Measurements from ENCODE around the gene PLAAT2. TPM values are rescaled to one million over a fixed set of nuclear protein-coding genes. Genes with fewer than 3 reads are reported as not detected.
"Not testable (repeated sequence)": the region's sequence is repeated elsewhere in the genome, so short reads cannot be mapped to it uniquely, and the experiment has no call there.

Gene PLAAT2
- total RNA-seq, 1 donor = not detected

DNA sequence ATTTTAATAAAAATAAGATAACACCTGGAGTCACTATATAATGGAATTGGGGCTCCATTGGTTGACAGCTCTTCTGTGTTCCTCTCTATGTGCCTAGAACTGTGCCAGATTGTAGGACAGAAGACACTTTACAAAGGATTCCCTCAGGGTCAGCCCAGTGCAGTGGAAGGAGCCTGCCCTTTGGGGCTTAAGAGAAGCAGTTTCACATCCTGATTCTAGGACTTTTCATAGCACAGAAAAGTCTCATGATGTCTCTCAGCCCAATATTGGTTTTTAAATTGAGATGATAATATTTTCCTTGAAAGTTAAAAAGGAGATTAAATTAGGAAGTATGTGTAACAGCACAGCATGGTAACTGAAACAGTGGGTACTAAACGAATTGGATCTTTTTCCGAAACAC, 19.5 kb downstream of the PLAAT2 start:
- Histone ChIP-seq H3K4me3 (ENCODE audit: low read length) (no peak overlapping the region), H3K27me3 (ENCODE audit: insufficient read depth, low read length) (no peaks in the 10 kb centered on the region), H3K4me1 (ENCODE audit: insufficient read depth, low read length) (peaks cover 8% of the 10 kb centered on the region), H3K9me3 (ENCODE audit: low read depth, low read length) (no peaks in the 10 kb centered on the region)

DNA sequence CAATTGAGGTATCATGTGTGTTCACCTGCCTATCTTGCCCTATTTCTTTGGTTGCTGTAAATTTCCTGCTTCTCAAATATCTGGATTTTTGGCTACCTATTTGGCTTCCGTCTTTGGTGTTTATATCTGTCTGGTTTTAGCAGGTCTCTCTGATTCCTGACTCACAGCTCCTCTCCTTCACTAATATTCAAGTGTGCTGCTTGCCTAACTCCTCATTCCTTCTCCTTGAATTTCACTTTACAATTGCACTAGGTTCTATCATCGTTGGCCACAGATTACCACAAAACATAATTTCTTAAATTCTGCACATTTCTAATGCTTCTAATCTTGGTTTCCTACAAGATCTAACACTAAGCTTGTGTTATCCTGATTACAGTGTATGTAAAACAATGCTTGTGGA, 20.7 kb downstream of the PLAAT2 start:
- peaks cover 20% of the 10 kb centered on the region for H3K4me1 ChIP-seq (ENCODE audit: insufficient read depth, low read length)
- not testable (repeated sequence) for H3K27me3 ChIP-seq (ENCODE audit: insufficient read depth, low read length); H3K9me3 ChIP-seq (ENCODE audit: low read depth, low read length); H3K4me3 ChIP-seq (ENCODE audit: low read length)

DNA sequence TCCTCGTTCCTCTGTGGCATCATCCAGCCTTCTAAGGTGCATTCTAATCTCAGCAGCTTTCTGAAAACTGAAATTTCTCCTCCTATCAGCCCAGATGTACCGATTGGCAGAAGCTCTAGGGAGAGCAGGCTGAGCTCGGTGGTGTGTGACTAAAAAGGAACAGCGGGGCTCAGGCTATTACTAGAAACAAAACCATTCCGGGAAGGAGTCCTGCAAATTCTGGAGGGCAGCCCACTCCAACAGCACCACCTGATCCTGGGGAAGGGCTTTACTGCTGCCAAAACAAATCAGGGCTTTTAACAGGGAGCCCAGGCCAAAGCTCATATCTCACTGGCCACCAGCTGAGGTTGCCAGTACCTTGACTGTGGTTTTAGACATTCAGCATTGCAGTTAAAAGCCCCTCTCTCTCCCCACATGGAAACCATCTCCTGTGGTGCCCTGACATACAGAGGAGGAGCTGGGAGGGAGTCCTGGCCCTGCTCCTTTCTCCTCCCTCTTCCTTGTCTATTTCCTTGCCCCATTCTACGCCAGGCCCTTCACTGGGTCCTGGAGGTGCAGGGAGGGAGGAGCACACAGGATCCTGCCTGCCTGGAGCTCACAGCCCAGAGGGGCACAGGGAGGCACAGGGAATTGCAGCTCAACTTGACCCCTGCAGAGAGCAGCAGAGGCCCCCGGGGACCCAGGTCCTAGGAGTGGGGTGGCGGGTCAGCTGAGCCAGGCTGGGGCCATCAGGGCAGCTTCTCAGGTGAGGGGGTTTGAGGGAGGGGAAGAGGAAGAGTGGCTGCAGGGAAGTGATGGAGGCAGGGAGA, 25.7 kb downstream of the PLAAT2 start:
- H3K27me3 ChIP-seq (ENCODE audit: insufficient read depth, low read length) = no peaks in the 10 kb centered on the region
- no peaks in the 10 kb centered on the region for H3K9me3 ChIP-seq (ENCODE audit: low read depth, low read length)
- peak overlapping the region; percentile 76 for H3K4me3 ChIP-seq (ENCODE audit: low read length)
- peaks cover 69% of the 10 kb centered on the region for H3K4me1 ChIP-seq (ENCODE audit: insufficient read depth, low read length)

DNA sequence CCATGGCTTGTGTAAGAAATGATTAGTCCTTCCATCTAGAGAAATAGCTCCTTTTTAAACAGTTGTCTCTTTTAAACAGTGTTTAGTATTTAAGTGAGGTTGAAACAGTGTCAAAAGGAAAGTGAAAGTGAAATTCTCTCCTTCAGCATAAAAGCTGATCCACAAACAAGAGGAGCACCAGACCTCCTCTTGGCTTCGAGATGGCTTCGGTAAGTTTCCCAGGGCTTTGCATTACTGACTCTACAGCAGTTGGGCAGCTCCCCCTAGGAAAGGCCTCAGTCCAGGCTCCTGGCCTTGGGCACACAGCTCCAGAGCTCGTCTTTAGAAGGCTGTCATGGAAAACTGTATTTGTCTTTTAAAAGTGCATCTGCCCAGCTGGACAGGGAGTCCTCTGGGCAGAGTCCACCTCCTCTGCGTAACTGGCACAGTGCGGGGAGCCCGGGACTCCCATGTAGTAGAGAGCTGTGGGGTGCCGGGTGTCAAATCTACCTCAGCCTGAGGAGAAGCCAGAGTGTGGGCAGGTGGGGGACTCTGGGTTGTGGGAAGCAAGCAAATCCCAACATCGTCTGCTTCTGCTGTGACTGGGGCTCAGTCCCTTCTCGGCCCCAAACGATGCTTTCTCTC, 26.4 kb downstream of the PLAAT2 start, which contains the start of gene PLAAT4:
Gene PLAAT4, plus strand, starts transcription at position 140 of the 624 bp plus-strand sequence. Its CDS starts 61 bp downstream, at position 201.
- Histone ChIP-seq H3K4me1 (ENCODE audit: insufficient read depth, low read length) (peaks cover 76% of the 10 kb centered on the region), H3K9me3 (ENCODE audit: low read depth, low read length) (no peaks in the 10 kb centered on the region), H3K4me3 (ENCODE audit: low read length) (peak within 1 kb of the TSS; percentile 76), H3K27me3 (ENCODE audit: insufficient read depth, low read length) (no peaks in the 10 kb centered on the region)

DNA sequence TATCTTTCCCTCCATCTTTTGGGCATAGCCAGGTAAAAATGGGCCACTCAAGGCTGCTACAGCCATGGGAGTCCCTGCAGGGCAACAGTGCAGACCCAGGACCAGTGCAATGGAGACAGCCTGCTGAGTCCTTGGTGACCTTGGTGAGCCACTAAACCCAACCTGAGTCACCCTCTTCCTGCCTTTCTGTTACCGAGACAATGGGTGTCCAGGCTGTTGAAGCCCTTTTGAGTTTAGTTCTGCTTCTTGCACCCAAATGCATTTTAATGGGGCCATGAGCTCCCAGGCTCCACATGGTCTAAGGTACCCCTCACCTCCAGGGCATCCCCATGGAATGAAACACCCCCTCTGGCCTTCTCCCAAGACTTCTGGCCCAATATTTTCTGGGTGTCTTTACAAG, 27.4 kb downstream of the PLAAT2 start:
- H3K4me1 ChIP-seq (ENCODE audit: insufficient read depth, low read length) = peaks cover 85% of the 10 kb centered on the region
- no peaks in the 10 kb centered on the region for H3K27me3 ChIP-seq (ENCODE audit: insufficient read depth, low read length)
- no peak overlapping the region for H3K4me3 ChIP-seq (ENCODE audit: low read length)
- H3K9me3 ChIP-seq (ENCODE audit: low read depth, low read length) = no peaks in the 10 kb centered on the region

DNA sequence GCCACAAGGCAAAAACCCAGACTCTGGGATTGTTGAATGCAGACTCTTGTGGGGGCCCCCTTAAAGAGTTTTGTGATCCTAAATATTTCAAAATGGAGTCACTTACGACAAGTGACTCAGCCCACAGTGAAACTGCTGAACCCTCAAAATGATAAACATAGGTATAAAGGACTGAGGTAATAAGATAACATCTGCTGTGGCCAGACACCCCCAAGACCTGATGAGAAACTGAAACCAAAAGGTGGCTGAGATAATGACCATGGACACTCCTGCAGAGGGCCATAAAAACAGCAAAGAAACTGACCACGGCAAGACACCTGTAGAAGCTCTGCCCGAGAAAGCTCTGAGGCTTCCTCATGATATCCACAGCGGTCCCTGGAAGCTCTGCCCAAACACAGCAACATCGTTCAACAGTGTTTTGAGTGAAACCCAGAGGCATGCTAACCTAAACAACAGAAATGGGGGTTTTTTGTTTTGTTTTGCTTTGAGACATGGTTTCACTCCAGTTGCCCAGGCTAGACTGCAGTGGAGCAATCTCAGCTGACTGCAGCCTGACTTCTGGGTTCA, 28.2 kb downstream of the PLAAT2 start:
- no peaks in the 10 kb centered on the region for H3K27me3 ChIP-seq (ENCODE audit: insufficient read depth, low read length)
- peaks cover 85% of the 10 kb centered on the region for H3K4me1 ChIP-seq (ENCODE audit: insufficient read depth, low read length)
- H3K4me3 ChIP-seq (ENCODE audit: low read length) = no peak overlapping the region
- no peaks in the 10 kb centered on the region for H3K9me3 ChIP-seq (ENCODE audit: low read depth, low read length)

DNA sequence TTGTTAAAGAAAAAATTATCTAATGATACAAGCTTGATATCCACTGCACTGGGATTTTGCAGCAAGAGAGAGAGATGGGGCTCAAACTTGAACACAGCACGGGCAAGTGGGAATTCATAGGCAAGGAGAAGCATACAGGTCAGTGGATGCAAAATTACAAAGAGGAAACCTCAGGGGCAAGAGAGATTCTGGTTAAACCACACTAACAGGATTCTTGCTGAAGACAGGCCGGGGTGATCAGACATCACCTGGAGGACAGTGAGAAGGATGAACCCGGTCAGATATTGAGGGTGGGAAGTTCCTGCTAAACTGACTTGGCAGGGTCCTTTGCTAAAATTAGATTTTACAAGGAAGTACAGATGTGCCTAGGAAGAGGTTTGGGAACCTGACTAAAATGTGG, 29.1 kb downstream of the PLAAT2 start:
- Histone ChIP-seq H3K4me3 (ENCODE audit: low read length) (no peak overlapping the region), H3K9me3 (ENCODE audit: low read depth, low read length) (no peaks in the 10 kb centered on the region), H3K27me3 (ENCODE audit: insufficient read depth, low read length) (no peaks in the 10 kb centered on the region), H3K4me1 (ENCODE audit: insufficient read depth, low read length) (peaks cover 81% of the 10 kb centered on the region)

DNA sequence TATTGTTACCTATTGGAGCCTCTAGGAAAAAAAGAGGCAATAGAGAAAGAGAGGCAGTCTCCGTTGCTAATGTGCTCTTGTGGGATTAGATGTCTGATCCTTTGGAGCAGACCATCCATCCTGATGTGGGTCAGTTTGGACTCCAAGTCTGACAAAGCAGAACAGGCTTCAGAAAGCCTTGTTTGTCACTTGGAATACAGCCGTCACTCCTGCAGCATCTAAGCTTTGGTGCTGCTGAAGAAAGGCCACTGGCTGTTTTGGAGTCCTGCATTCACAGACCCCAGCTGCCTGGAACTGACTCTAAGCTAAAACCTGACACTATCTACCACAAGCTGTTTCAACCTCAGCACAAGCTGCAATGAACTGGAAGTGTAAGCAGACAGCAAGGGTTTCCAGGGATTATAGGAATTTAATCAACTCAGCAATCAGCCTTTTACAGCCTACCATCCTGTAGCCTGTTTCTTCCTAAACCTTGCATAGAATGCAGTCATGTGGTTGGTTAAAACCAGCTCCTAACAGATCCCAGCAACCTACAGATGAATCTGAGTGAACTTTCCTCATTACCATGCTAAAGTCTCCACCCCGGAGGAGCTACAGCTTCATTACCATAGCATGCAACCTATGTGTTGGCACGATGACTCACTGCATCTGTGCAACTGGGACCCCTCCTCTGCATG, 30.2 kb downstream of the PLAAT2 start:
- Histone ChIP-seq H3K4me3 (ENCODE audit: low read length) (no peak overlapping the region), H3K9me3 (ENCODE audit: low read depth, low read length) (no peaks in the 10 kb centered on the region), H3K4me1 (ENCODE audit: insufficient read depth, low read length) (peaks cover 69% of the 10 kb centered on the region), H3K27me3 (ENCODE audit: insufficient read depth, low read length) (no peaks in the 10 kb centered on the region)

DNA sequence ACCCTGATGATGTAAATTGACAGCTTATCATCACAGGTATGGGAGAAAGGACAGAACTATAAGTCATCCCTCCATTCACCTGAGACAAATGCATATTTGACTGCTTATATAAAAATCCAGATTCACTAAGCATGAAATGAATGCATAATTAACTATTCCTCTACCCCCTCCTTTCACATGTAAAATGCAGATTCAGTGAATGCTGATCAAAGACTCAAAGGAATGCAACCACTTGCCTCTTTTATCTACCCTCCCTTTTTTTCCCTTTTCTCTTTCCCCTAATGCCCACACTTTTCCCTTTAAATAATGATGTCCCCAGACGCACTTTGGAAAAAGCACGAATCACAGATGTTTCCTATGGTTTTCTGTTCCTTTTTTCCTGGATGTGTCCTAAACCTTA, 31.1 kb downstream of the PLAAT2 start:
- H3K4me1 ChIP-seq (ENCODE audit: insufficient read depth, low read length) = peaks cover 61% of the 10 kb centered on the region

DNA sequence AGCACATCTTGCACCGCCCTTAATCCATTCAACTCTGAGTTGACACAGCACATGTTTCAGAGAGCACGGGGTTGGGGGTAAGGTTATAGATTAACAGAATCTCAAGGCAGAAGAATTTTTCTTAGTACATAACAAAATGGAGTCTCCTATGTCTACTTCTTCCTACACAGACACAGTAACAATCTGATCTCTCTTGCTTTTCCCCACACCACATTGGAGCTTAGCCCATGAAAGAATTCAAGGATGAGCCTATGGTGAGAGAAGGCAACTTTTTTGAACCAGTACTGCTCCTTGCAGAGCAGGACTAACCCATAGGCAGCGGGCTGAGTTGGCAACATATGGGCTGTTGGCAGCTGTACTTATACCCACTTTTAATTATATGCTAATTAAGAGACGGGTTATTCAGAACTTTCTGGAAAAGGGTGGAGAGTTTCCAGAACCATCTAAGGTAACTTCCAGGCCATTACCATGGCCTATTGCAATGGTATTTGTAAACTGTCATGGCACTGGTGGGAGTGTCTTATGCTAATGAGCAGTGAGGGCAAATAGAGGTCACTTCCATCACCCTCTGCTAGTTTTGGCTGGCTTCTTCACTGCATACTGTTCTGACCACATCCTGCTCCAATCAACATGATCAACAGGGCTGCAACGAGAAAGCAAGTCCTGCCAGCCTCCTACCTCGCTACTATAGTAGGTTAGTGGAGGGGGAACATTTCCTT, 31.9 kb downstream of the PLAAT2 start:
- not testable (repeated sequence) for H3K4me3 ChIP-seq (ENCODE audit: low read length); H3K27me3 ChIP-seq (ENCODE audit: insufficient read depth, low read length); H3K9me3 ChIP-seq (ENCODE audit: low read depth, low read length)
- peaks cover 52% of the 10 kb centered on the region for H3K4me1 ChIP-seq (ENCODE audit: insufficient read depth, low read length)

More for the DNA sequence above, 31.1 kb downstream of the PLAAT2 start:
- no peaks in the 10 kb centered on the region for H3K27me3 ChIP-seq (ENCODE audit: insufficient read depth, low read length)
- H3K9me3 ChIP-seq (ENCODE audit: low read depth, low read length) = no peaks in the 10 kb centered on the region
- H3K4me3 ChIP-seq (ENCODE audit: low read length) = no peak overlapping the region

DNA sequence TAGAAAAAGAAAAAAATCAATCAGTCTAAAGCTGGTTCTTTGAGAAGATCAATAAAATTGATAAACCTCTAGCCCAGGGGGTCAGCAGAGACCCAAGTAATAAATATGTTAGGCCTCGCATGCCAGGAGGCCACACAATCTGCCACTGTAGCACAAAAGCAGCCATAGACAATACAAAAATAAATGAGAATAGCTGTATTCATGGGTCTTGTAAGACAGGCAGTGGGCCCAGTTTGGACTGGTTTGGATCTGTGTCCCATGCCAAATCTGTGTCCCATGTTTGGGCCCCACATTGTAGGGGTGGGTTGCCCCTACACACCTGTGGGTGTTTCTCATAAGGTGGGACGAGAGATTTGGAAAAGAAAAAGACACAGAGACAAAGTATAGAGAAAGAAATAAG, 33.2 kb downstream of the PLAAT2 start:
- H3K4me3 ChIP-seq (ENCODE audit: low read length) = no peak overlapping the region
- H3K4me1 ChIP-seq (ENCODE audit: insufficient read depth, low read length) = peaks cover 40% of the 10 kb centered on the region
- H3K9me3 ChIP-seq (ENCODE audit: low read depth, low read length) = no peaks in the 10 kb centered on the region
- H3K27me3 ChIP-seq (ENCODE audit: insufficient read depth, low read length) = no peaks in the 10 kb centered on the region

DNA sequence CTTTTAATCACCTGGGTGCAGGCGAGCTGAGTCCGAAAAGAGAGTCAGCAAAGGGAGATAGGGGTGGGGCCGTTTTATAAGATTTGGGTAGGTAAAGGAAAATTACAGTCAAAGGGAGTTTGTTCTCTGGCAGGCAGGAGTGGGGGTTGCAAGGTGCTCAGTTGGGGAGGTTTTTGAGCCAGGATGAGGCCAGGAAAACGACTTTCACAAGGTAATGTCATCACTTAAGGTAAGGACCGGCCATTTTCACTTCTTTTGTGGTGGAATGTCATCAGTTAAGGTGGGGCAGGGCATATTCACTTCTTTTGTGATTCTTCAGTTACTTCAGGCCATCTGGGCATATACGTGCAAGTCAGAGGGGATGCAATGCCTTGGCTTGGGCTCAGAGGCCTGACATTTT, 33.8 kb downstream of the PLAAT2 start:
- H3K27me3 ChIP-seq (ENCODE audit: insufficient read depth, low read length); H3K4me3 ChIP-seq (ENCODE audit: low read length); H3K9me3 ChIP-seq (ENCODE audit: low read depth, low read length): not testable (repeated sequence)
- H3K4me1 ChIP-seq (ENCODE audit: insufficient read depth, low read length) = peaks cover 34% of the 10 kb centered on the region

DNA sequence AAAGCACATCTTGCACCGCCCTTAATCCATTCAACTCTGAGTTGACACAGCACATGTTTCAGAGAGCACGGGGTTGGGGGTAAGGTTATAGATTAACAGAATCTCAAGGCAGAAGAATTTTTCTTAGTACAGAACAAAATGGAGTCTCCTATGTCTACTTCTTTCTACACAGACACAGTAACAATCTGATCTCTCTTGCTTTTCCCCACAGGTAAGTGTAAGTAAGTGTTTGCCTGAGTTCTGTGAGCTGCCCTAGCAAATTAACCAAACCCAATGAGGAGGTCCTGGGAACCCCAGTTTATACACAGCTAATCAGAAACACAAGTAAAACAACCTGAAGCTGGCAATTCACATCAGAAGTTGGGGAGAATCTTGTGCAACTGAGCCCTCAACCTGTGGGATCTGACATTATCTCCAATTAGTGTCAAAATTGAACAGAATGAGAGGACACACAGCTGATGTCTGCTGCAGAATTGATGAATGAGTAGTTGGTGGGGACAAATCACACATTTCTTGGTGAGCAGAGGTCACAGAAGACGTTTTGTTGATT, 34.4 kb downstream of the PLAAT2 start:
- H3K4me3 ChIP-seq (ENCODE audit: low read length); H3K9me3 ChIP-seq (ENCODE audit: low read depth, low read length); H3K27me3 ChIP-seq (ENCODE audit: insufficient read depth, low read length): not testable (repeated sequence)
- peaks cover 29% of the 10 kb centered on the region for H3K4me1 ChIP-seq (ENCODE audit: insufficient read depth, low read length)

DNA sequence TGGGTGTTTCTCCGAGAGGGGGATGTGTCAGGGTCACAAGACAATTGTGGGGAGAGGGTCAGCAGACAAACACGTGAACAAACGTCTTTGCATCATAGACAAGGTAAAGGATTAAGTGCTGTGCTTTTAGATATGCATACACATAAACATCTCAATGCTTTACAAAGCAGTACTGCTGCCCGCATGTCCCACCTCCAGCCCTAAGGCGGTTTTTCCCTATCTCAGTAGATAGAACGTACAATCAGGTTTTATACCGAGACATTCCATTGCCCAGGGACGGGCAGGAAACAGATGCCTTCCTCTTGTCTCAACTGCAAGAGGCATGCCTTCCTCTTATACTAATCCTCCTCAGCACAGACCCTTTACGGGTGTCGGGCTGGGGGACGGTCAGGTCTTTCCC, 35.0 kb downstream of the PLAAT2 start:
- H3K4me3 ChIP-seq (ENCODE audit: low read length); H3K27me3 ChIP-seq (ENCODE audit: insufficient read depth, low read length); H3K9me3 ChIP-seq (ENCODE audit: low read depth, low read length): not testable (repeated sequence)
- H3K4me1 ChIP-seq (ENCODE audit: insufficient read depth, low read length) = peaks cover 22% of the 10 kb centered on the region
